Stimulated activated CD8-positive, alpha-beta memory T cell treated with anti-CD3 and anti-CD28 coated beads, Interleukin-2, amount 100 ng/mL, for 1 hour (primary cell): Measurements from ENCODE around the gene ACVR1B.
A peak's percentile ranks its signal among the peaks of the same experiment; 100 is the strongest.

Source experiments
- DNase-seq, 2 donors: peaks; one replicate each; pipeline ENCODE4 v3.0.0-alpha.2; 2020; ENCODE audit warnings: low read depth in 2 of 2

ACVR1B gene

DNA sequence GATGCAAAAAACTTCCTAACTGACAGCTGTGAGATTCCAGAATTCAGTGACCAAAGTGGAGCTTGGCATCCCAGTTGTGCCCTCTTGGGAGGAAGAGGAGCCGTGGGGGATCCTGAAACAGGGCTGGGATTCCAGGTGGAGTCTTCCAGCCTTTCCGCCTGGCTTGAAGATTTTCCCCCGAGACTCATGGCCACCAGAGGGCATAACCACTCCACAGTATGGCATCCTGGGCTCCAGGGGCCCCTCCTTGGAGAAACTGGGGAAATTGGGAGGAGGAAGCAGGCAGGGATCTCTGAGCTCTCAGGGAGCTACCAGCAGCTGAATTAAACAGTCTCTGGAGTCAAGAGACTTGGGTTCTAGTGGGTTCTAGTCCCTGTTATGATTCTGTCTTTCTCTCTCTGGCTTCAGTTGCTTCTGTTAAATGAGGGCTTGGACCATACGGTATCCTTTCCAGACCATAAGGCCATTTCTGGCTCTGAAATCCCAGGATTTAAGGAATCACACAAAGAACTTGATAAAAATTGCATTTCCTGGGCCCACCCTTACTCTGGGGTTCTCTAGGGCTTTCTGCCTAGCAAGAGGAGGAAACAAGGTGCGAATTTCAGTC is 52.6 kb downstream of the ACVR1B start:
- no peak for DNase-seq

DNA sequence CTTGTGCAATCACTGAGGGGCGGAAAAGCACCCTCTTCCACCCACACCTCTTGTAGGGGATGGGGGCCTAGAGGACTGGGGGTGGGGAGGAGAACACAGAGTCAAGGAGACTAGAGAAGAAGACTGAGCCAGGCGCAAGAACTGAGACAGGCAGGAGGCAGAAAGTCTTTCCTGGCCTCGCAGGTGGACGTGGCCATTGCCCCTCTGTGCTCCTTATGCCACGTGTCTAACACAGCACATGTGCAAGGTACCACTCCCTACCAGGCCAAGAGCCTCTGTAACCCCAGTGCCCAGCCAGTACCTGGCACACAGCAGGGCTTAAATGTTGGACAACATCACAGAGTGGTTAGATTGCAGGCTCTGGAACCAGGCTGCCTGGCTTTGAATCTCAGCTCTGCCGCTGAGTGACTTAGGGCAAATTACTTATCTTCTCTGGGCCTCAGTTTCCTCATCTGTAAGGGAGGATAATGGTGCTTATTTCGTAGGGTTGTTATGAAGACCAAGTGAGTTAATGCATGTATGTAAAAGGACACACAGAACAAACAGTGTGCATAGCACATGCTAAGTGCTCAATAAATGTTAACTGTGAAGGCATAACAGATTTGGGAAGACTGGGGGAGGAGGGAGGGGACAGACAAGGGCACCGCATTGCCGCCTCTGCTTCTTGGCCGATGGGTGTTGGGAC is 53.9 kb downstream of the ACVR1B start:
- no peak for DNase-seq

DNA sequence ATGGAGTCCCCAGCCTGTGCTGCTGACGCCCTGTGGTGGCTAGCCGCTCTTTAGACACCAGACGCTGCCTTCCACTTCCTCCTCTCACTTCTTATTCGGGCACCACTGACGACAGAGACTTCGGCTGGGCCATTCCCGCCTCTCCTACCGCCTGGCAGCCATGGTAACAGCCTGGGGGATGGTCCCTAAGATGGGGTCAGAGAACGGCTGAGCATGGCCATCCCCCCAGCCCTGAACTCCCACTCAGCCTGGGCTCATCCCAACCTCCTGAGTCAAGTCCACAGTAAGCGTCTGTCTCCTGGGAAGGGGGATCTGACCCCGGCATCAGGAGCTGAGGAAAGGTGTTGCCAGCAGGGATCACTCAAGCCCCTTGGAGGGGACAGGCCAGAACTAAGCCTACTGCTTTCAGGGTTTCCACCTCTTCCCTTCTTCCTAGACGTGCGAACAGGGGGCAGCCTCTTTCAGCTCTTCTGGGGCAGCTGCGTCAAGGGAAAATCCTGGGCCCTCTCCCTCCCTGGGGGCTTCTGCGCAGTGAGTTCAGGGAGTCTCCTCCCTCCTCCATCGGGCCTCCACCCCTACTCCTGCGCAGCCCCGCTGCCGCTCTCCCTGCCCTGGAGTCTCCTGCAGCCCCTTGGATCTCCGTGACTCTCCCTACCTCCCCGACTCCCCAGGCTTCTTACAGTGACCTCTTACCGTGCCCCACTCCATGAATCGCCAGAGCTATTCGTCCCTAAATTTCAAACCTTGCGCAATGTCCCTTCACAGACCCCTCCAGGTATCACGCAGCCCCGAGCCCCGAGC is 54.6 kb downstream of the ACVR1B start:
- peak in 1 of 2 donors; percentile 15 for DNase-seq

DNA sequence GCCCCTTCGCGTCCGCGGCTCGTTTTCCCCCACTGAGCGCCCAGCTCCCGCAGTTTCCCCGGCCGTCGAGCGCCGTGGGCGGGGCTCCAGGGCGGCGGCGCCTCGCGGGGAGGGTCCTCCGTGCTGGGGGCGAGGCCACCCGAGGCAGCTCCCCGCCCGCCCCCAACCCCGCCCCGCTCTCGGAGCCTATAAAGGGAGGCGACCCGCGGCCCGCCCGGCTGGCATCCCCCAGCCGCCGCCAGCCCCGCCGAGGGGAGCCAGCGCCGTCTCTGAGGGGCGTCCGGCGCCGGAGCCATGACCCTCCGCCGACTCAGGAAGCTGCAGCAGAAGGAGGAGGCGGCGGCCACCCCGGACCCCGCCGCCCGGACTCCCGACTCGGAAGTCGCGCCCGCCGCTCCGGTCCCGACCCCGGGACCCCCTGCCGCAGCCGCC is 55.2 kb downstream of the ACVR1B start, which contains the start of gene TAMALIN:
TSS of gene TAMALIN (plus strand) at position 221 of the 432 bp plus-strand sequence. CDS start at position 295, 74 bp downstream.
- DNase-seq, result peak; percentile 62 to 77

DNA sequence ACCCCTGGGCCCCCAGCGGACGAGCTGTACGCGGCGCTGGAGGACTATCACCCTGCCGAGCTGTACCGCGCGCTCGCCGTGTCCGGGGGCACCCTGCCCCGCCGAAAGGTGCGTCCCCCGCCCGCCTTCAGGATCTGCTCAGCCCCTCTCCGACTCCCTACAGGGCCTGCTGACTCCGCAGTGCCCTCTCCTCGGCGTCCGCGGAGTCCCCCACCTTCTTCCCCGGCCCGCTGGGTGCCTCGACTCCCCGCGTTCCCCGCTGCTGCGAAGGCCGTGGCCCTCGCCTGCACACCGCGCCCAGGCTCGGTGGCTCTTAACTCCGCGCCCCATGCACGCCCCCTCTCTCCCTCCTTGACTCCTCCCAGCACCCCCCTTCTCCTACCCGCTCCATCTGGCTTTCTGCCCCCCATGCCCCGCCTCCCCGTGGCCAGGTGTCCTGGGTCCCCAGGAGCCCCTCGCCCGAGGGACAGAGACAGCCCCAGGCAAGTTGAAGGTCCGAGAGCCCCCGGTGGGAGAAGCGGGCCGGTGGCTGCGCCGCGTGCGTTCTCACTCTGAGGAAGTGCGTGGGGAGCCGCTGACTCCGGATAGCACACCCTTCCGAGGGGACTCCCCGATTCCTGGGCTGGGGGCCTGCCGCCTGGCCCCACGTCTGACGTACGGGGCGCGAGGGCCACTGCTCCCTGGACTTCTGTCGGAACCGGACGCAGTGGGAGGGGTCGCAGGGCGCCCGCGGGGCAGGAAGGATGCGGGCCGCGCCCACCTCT is 55.8 kb downstream of the ACVR1B start:
- DNase-seq, result no peak

DNA sequence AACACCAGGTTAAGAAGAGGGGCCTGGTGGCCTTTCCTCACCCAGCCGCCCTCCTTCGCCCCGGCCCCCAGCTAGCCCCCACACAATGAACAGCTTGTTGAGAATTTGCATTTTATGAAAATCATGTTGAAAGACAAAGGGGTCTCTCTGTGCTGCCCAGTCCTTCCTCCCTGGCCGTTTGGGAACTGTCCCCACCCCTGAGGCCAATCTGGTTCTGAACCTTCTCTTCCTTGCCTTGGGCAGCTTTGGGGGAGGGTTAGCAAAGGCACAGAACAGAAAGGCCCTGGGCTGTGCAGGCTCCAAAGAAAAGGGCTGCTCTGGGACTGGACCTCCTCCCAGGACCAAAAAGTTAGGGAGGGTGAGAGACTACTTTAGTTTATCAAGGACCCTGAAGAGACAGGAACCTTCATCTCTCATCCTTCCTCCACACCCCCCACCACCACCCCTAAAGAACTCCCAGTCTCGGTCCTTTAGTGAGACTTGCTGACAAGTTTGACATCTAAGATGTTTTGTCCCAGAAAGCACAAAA is 56.5 kb downstream of the ACVR1B start:
- no peak for DNase-seq

DNA sequence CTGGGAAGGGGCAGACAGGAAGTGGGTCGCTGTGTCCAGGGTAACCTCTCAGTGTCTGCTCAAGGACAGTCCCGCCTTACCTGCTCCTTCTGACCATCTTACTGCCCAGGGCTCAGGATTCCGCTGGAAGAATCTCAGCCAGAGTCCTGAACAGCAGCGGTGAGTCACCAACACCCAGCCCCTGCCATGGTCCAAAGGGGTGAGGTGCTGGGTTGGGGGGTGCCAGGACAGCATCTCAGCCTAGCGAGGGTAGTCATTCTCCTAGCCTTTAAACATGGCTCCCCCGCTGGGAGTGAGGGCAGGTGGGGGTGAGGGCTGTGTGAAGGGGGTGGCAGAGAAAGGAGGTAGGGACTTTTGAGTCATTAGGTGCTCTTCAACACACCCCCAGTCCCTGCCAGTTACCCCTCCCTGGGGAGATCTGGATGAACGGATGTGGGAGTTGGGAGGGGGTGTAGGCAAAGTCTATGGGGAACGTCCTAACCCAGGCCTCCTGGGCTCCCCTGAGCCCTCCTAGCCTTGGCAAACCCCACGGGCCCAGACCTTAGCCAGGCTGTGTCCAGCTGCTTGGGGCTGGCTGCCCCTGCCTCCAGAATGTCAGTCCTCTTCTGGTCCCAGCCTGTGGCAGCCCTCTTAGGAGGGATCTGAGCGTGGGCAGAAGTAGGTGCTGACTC is 57.7 kb downstream of the ACVR1B start:
- DNase-seq, result no peak

DNA sequence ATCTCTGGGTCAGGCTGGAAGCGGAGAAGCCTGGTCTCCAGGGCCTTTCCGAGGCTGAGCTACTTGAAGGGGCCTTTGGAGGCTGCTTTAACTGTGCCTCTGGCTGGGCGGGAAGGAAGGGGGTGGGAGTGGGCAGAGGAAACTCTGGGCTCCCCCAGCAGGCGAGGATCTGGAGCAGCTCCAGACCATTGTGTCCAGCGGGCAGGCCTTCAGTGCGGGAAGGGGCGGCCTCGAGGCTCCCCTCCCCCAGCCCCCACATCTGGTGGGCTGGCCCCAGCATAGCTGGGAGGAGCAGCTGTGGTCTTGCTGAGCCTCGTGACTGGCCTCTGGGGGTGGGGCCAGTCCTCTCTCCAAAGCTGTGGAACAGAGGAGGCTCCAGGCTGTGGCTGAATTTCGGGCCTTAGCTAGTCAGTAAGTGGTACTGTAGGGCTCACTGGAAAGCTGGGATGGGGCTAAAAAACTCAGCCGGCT is 58.7 kb downstream of the ACVR1B start:
- no peak for DNase-seq

DNA sequence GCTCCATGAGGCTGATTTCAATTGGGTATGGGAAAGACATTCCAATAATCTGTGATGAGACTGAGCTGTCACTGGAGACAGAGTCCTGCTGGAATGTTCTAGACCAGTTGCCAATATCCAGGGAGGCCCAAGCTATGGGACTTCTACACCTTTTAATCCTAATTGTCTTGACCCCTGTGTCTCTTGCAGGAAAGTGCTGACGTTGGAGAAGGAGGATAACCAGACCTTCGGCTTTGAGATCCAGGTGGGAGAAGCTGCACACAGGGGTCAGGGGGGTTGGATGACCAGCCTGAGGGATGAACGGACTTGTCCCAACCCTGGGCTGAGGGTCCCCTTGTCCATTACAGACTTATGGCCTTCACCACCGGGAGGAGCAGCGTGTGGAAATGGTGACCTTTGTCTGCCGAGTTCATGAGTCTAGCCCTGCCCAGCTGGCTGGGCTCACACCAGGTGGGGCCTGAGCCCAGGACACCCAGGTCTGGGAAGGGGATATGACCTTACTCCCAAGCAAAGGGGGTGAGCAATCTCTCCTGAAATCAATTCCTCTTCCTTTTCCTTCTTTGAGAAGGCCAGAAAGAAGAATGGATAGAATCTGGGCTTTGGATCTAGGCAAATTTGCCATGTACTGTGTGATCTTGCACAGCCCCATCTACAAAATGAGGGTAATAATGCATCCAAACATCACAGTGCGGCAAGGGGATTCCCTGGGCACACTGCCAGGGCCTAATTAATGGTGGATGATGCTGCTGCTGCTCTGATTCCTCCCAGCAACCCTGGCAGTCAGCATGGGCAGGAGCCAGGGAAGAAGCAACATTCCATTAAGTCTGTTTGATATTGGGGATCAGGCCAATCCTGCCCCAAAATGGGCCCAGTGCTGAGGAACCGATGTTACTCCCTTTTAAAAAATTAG is 59.4 kb downstream of the ACVR1B start:
- no peak for DNase-seq

DNA sequence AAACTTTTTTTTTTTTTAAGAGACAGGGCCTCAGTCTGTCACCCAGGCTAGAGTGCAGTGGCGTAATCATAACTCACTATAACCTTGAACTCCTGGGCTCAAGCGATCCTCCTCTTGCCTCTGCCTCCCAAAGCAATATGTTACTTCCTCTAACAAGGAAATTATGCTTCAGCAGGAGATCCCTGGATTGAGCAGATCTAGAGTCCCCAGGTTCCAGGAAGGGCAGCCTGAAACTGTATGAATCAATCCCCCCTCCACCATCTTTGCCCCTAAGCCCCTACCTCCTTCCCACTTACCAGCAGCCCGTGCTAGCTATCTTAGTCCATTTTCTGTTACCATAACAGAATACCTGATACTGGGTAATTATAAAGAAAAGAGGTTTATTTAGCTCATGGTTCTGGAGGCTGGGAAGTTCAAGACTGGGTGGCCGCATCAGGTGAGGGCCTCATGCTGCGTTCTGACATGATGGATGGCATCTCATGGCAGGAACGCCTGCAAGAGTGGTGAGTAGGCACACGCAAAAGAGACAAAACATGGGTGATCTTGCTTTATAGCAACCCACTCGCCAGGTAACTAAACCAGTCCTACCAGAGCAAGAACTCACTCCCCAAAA is 60.2 kb downstream of the ACVR1B start:
- DNase-seq, result no peak

DNA sequence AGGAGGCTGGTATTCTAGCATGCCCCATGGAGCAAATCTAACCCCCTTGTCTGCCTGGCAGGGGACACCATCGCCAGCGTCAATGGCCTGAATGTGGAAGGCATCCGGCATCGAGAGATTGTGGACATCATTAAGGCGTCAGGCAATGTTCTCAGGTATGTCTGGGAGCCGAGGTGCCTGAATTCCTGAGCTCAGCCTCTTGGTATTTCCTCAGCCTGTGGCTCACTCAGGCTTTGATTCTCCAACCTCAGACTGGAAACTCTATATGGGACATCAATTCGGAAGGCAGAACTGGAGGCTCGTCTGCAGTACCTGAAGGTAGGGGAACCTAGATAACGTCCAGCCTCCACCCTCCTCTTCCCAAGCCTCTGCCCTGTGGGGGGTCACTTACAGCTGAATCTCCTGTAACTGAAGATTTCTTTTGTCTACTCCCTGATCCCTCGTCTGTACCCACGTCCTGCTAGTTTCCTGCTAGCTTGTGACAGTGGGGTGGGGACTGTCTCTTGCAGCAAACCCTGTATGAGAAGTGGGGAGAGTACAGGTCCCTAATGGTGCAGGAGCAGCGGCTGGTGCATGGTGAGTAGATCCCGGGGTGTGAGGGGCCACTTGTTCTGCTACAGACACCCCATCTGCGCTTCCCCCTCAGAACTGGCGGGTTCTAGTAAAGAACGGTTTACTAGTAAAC is 62.3 kb downstream of the ACVR1B start:
- DNase-seq, result no peak

DNA sequence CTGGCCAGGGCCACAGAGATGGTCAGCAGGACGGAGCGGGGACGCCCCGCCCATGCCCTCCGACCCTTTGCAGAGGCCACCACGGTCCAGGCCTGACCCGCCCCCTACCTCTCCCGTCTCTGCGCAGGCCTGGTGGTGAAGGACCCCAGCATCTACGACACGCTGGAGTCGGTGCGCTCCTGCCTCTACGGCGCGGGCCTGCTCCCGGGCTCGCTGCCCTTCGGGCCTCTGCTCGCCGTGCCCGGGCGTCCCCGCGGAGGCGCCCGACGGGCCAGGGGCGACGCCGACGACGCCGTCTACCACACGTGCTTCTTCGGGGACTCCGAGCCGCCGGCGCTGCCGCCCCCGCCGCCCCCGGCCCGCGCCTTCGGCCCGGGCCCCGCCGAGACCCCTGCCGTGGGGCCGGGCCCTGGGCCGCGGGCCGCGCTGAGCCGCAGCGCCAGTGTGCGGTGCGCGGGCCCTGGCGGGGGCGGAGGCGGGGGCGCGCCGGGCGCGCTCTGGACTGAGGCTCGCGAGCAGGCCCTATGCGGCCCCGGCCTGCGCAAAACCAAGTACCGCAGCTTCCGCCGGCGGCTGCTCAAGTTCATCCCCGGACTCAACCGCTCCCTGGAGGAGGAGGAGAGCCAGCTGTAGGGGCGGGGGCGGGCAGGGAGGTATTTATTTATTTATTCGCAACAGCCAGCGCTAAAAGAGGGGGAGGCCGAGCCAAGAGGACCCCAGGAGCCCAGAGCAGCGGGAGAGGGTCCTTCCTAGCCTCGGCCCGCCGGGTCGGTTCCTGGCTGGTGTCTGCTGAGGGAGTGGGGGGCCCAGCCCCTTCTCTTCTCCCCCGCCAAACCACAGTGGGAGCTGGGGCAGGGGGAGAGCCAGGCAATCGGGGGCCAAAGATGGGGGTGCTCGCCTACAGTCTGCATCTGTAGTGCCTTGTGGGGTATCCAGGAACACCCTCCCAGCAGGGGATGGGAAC is 63.4 kb downstream of the ACVR1B start:
- DNase-seq, result no peak

DNA sequence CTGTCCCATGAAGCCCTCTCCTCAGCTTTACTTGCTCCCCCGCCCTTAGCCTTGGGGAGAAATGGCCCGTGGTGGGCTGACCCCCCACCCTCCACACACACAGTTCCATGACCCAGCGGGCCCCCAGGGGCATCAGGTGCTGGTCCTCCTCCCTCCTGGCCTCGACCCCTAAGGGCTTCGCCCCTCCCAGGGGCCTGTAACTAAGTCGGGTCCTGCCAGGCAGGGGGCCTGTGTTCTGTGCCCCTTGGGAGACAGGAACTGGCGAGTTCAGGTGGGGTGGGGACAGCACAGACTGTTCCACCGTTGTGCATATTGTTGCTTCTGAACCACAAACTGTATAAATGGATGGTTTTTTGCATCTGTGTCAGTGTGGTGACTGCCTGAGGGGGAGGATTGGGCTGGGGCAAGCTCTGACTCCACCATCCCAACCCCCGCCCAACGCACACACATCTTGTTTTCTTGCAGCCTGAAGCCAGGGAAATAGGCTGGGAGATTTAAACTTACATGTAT is 64.1 kb downstream of the ACVR1B start:
- DNase-seq, result no peak

DNA sequence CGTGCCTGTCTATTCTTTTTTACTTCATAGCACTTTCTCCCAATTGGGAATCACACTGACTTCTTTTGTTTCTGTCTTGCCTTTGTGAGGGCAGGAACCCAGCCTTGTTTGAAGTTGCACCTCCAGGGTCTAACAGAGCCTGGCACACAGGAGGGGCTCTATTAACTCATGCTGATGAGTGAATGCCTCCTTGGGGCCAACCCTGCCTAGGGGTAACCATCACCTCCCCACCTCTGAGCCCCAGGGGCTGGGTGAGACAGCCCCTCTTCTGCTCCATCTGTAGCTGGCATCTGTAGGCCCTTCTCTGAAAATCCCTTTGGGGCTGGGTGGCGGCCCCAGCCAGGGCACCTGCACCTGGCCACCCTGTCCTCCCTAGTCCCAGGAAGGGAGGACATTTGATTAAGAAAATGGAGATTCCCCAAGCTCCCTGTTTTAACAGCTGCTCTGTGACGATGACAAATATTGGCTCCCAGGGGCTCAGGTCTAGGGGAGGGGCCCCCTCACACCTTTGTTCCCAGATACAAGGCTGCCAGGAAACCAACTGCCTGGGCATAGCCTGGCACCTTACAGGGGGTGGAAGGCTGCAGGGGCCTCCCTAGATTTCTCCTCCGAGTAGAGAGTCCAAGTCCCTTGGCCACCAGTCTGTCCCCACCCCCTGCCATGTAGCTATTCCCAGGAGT is 67.1 kb downstream of the ACVR1B start:
- DNase-seq, result no peak

DNA sequence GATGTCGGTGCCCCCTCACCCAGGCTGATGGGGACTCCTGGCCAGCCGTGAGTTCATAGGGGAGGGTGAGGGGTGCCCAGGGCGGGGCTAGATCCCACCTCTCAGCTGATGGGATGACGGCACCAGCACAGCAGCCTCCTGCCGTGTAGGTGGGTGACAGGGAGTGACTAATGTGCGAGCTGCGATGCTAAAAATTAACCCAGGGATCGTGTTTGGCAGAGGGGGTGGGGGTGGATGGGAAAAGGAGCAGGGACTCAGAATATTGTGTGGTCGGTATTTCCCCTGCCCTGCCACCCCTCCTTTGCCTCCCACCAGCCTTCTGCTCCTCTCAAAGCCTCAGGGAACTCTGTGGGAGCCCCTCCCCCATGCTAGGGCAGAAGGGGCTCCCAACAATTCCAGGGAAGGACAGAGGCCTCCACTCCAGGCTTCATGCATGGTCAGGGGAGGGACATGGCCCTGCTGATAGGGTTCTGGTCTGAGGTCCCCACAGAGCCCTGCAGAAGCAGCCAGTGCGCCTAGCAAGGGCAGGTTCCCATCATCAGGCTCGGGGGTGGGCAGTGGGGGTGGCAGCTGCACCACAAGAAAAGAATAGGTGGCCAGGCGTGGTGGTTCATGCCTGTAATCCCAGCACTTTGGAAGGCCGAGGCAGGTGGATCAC is 67.7 kb downstream of the ACVR1B start:
- no peak for DNase-seq
